HEK293T (cell line): Measurements from ENCODE around the gene KPNA3.

ENCODE experiments used
- ARNT ChIP-seq: fragments of 450-650 bp; IDR thresholded peaks from 2 replicates; pipeline ENCODE4 v1.6.1; 2017; ENCODE audit warnings: mild to moderate bottlenecking
- CTBP1 ChIP-seq: fragments of 450-650 bp; IDR thresholded peaks from 2 replicates; pipeline ENCODE4 v1.6.1; 2016; ENCODE audit warnings: borderline replicate concordance
- FOXA1 ChIP-seq: fragments of 450-650 bp; IDR thresholded peaks from 2 replicates; pipeline ENCODE4 v1.6.1; 2016; ENCODE audit warnings: mild to moderate bottlenecking
- FOXM1 ChIP-seq: fragments of 450-650 bp; IDR thresholded peaks from 2 replicates; pipeline ENCODE4 v1.6.1; 2017; ENCODE audit warnings: mild to moderate bottlenecking, borderline replicate concordance
- HDGF ChIP-seq: fragments of 450-650 bp; IDR thresholded peaks from 2 replicates; pipeline ENCODE4 v1.6.1; 2017; ENCODE audit warnings: antibody characterized with exemption, borderline replicate concordance
- SP1 ChIP-seq: fragments of 450-650 bp; IDR thresholded peaks from 2 replicates; pipeline ENCODE4 v1.6.1; 2017
- ZNF384 ChIP-seq: fragments of 450-650 bp; IDR thresholded peaks from 2 replicates; pipeline ENCODE4 v1.6.1; 2016

DNA sequence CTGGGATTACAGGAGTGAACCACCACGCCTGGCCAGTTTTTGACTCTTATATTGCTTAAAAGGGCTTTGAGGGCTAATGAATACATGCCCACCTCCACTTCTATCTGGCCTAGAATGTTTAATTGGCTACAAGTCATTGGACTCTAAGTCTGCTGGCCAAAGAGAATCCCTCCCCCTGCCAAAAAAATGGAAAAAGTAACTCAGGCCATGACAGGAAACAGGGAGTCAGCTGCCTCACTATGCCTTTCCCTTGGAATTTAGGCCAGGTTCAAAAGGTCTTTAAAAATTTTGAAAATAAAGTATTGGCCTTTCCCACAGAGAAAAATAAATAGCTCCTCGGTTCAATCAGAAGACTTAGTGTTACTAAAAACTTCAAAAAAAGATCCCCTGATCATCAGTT is 34.9 kb upstream of the KPNA3 start:
- TF ChIP-seq FOXM1 (no peak), CTBP1 (no peak), HDGF (no peak), SP1 (no peak), ARNT (no peak), FOXA1 (no peak), ZNF384 (no peak)
